HG03521 (cell line): Measurements from ENCODE around the gene EGFLAM.

Experiments
- ATAC-seq: cut with Tn5 transposase; IDR thresholded peaks from one replicate; pipeline ENCODE4 v1.9.1; 2021; ENCODE audit warnings: mild to moderate bottlenecking, moderate library complexity; ENCODE audit not compliant: unreplicated experiment

Gene EGFLAM

DNA sequence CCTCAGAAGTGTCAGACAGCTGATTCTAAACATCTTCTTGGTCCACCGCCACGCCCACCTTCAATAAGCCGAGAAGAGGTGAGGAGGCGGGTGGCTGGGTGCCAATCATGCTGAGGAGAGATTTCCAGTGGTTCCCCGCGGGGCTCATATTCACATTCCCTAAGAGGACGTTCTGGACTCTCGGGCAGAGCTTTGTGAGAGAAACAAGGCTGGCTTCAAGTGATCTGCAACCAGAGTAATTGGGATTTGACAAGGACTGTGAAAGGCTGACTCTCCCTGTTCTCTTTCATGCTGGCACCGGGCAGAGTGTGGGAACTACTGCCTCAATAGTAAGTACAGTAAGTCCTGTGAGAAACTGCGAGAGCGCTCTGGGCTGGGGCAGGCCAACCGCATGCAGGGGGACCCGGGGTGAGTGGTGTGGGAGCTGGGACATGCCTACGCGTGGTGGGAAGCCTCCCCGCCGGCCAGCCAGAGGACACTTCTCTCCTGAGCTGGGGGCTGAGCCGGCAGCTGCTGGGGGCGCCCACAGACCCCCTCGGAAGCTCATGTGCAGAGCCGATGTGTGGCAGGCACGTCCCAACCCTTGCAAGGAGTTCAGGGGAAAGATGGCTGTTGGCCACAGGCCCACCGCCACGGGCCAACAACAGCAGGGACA, 187.1 kb downstream of the EGFLAM start:
- ATAC-seq: no peak

DNA sequence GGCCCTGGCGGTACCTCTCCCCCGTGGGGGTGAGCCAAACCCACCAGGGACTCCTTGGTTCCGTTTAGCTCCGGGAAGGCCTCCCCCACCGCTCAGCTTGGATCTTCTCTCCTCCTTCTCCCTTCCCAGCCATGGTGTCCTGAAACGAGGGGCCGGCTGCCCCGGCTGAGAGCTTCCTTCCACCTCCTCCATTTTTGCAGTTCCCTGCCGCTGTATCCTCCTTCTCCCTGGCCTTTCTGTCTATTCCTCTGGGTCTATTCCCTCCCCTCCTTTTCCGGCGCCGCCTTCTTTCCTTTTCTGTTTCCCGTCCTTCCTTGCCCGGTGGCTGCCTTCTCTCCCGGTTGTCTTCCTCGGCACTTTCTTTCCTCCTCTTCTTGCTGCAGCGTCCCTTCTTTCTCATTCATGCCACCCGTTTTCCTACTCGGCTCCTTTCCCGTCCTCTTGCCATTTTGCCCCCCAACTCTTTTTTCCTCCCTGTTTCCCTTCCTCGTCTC, 187.7 kb downstream of the EGFLAM start:
- ATAC-seq: no peak

DNA sequence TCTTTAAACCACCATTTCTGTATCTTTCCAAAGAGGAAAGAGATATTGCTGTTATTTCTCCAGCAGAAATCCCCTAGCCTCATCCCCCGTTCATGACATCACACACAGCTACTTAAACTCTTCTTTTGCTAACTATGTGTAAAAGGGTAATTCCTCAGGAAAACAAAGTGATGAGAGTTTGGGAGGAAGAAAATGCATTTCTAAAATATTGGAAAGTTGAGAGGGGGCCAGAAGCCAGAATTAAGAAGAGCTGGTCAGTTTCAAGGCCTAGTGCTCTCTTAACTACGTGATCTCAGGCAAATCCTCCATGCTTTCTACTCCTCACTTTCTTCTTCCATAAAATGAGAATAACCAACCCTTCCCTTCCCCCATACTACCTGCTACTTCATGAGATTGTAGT, 188.7 kb downstream of the EGFLAM start:
- ATAC-seq: no peak

DNA sequence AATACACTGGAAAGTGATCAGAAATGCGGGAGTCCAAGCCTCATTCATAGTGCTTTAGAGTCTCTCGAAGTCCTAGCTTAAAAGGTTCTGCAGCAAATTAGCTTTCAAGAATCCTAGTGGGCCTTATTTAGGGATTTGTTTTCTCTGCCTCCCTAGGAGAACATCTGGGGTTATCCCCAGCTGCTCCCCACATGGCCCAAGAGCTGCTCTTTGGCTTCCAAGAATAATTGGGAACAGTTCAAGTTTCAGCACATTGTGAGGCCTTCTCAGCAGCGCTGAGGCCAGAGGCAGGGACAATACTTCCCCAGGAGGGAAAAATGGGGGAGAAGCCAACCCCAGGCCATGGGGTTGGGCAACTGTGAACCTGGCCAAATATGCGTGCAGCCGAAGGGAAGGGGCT, 189.4 kb downstream of the EGFLAM start:
- no peak for ATAC-seq

DNA sequence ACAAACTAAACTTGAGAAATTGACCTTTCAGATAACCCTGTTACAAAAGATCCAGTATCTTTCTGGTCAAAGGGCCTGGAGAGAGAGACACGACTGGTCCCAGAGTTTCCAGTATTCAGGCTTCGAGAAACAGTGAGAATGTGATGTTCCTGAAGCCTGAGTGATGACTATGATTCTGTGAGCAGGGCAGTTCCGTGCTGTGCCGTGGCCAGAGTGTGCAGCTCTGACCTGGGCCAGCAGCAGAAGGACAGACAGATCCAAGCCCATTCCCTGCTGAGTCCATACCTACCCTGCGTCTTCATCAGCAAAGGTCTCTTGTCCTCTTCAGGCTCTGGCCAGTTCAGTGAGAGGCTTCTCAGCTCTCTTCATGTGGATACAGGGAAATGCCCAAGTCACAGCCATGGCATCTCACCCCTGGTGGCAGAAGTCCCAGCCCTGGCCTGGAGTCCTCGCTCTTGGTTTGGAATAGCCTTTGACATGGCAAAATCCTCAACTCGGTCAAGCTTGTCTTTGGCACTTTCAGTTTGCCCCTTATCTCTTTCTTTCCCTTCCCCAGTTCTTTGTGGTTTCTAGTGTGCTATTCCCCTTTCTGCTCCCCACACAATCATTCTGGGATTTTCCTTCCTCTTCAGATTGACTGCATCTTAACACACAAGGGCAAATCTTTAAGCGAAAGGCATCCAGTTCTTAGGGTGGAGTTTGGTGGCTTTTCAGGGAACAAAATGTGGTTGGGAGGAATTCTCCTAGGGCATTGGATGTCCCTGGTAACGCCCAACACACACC, 190.4 kb downstream of the EGFLAM start:
- no peak for ATAC-seq

DNA sequence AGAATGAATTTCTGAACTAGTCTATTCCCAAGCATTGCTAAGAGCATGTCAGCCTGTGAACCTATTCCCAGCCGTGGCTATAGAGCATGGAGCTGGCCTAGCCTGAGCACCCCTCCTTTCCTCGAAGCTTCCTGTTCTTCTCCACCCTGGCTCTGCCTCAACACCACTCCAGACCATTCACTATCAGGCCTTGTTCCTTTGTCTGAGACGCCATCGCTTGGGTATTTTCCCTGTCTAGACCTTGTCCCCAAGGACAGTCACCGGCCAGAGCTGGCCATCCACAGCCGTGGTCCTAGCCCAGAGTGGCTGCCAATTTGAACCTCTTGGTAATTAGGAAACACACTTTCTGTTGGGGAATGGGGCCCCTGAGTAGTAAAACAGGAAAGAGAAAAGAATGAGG, 192.3 kb downstream of the EGFLAM start:
- no peak for ATAC-seq

DNA sequence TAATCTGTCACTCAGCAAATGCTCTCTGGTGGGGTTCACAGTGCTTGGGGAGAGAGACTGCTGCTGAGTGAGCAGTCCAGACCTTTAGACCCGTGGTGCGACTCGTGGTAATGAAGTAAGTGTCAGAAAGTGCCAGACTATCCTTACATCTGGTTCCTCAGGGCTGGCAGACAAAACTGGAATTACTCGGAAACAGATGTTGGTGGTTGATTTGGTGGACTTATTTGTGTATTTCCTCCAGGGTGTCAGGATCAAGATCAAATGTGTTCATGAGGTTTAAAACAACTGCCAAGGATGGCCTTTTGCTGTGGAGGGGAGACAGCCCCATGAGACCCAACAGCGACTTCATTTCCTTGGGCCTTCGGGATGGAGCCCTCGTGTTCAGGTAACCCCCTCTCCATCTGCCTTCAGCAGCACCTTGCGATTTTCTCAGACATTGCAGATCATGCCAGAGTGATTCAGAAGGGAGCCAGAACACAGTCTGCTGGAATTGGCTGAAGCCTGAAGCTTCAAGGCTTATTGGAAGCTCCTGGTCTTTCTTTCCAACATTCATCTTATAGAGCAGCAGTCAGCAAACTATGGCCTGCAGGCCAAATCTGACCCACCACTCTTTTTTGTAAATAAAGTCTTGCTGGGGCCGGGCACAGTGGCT, 192.8 kb downstream of the EGFLAM start:
- no peak for ATAC-seq

DNA sequence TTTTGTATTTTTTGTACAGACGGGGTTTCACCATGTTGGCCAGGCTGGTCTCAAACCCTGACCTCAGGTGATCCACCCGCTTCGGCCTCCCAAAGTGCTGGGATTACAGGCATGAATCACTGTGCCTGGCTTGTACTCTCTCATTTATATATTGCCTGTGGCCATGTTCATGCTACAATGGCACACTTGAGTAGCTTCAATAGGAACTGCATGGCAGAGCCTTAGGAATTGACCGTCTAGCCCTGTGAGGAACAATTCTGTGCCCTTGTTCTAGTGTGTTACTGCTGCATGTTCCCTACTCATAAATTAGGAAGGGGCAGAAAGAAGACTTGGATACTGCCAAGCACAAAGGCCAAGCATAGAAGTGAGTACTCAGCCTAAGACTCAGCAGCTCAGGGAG, 193.8 kb downstream of the EGFLAM start:
- ATAC-seq: no peak

DNA sequence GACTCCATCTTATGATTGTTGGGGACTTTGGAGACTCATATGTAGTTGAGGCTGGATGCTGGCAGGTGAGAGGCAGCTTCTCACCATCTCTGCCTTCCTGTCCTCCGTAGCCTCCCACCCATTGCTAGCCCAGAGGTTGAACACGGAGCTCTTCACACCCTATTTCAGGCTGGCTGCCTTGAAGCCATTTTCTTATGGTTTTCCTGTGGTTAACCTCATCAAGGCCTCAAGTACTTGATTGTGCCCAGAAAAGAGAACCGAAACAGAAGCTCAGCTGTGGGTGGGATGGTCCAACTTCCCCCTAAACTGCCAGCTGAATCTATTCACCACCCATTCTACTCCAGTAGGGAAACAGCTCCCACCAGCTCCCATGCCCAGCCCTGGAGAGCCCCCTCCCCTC, 195.1 kb downstream of the EGFLAM start:
- ATAC-seq: peak; percentile 98

DNA sequence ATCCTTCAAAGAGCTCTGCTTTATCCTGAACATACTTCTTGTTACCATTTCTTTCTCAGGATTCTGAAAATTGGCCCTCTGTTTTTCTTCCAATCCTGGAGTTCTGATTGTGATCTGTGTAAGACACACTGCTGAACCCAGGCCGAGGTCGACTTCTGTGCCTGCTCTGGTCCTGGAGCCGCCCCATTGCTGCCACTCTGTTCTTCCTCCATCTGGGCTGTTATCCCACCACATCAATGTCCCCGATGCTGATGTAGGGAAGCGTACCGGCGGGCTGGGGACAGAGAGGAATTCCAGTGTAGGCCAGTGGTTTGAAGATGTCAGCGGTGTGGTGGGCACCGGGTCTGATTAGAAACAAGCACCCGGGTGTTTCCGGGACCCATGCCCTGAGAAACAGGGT, 195.6 kb downstream of the EGFLAM start:
- ATAC-seq: no peak

DNA sequence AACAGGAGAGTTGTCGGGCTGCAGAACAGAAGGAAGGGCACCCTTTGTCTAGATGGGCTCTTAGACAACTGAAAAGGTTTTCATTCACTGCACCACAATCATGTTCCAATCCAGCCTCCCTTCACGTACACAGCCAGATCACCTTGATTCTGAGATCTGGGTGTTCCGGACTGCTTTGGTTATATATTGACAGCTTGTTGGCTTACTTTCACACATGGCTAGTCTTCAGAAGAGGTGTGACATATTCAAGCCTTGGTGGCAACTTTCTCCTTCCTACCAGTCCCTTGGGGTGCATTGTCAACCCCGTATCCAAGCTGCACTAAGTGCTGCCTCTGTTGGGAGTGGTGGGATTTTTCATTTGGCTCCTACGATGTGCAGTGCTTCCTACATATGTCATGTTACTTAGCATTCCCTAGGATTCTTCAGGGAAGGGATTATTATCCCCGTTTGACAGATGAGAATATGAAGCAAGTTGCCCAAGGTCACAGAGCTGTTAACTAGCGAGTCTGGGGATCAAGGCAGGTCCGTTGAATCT, 197.5 kb downstream of the EGFLAM start:
- ATAC-seq: no peak

DNA sequence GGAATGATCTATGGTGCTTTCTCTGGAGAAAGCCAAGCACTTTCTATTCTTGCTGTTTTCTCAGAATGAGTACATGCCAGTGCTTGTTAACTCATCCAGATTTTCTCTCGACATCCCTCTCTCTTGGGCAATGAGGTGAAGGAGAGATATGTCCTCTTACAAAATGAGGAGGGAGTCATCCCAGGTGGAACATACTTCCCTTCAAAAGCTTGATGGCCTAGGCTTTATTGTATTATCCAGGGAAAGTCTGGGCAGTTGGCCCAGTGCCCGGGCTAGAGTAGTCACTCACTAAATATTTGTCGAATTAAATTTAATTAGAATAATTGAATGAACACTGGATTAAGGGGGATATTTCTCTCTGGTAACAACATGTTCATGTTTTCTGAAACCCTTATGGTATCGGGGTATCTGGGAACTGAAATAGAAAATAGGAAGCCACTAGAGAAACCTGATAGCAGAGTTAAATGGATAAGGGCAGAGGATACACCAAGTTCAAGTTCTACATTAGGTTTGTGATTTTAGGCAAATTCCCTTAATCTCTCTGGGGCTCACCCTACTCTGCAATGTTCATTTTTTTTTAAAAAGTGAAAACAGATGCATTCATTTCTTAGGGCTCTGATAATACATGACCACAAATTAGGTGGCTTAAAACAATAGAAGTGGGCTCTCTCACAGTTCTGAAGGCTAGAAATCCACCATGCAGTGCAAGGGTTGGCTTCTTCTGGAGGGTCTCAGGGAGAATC, 198.5 kb downstream of the EGFLAM start:
- no peak for ATAC-seq

DNA sequence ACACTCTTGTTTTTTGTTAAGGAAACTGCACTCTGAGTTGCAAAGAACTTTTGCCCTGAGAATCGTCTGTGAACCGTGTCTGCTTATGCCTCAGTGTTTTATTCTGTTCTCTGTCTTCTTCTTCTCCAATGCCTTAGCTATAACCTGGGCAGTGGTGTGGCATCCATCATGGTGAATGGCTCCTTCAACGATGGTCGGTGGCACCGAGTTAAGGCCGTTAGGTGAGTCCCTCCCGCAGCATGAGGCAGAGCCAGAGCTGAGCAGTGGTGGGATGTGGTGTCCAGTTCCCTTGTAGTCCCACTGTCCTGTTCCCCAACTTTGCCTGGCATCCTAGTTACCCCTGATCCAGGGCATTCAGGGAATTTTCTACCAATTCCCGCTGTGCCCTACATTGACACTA, 199.8 kb downstream of the EGFLAM start:
- ATAC-seq: no peak

DNA sequence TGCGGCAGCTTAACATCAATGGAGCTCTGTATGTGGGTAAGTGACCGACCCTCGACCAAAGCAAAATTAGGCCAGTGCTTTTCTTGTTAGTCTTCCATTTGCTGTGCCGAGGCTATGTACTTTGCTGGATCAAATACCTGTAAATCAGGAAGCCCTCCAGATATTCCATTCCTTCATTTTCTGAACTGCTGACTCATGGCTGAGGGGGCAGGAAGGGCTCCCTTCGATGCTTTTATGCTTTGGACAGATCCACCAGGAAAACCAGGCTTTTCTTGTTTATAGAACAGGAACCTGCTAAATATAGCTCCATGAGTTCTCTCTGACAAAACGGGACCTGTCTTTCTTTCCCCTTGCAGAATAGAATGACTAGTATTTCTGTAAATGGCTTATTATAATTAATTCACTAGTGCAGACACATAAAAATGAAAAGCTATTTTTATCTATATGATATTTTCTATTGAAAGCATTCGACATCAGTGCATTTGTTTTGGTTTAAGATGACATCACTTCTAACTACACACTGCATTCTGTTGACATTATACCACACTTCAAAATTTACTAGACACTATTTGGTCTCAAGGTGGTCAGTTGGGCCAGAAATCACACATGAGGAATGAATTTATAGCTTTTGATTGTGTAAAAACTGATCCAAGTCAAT, 204.7 kb downstream of the EGFLAM start:
- no peak for ATAC-seq

DNA sequence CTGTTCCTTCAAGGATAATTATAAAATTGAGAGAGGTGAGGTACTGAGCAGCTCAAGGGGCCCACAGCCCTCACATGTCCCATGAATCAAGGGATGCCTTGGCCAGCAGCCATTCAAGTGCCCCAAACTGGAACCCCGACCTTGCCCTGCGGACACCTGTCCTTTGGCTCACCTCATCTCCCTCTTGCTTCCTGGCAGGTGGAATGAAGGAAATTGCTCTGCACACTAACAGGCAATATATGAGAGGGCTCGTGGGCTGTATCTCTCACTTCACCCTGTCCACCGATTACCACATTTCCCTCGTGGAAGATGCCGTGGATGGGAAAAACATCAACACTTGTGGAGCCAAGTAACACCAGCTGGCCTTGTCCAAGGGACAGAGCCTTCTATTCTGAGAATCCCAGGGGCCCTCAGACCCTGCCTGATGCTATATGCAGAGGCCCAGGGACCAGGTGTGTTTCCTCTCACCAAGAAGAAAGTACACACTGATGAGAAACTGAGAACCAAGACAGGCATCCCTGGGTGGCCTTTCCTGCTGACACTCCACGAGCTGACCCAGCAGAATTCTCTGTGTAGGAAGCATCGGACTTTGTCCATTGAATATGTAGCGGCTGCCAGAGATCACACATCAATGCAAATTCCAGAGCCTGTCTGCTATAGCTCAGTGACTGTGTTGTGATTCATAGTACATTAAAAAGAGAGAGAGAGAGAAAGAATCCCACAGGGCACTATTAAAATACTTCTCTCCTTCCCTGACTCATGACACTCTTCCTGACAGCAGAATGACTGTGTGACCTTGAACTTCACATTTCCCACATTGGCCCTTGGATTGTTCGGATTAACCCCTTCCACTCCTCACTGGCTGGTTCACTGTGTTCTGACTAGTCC, 205.5 kb downstream of the EGFLAM start:
- no peak for ATAC-seq

DNA sequence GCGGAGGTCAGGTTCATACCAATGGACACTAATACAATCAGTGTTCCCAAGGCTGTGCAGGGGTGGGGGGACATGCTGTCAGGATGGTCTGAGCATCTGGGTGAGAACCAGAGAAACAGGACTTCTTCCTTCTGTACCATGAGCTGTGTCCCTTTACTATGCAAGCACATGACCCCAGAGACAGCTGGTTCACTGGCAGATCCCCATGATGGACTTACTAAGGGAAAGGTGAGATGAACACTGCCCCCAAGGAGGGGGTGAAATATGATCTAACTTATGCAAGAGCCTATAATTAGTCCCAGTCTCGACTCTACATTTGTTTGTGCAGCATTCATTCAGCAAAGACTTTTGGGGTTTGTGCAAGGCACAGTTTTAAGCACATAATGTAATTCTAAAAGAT, 206.7 kb downstream of the EGFLAM start:
- no peak for ATAC-seq

DNA sequence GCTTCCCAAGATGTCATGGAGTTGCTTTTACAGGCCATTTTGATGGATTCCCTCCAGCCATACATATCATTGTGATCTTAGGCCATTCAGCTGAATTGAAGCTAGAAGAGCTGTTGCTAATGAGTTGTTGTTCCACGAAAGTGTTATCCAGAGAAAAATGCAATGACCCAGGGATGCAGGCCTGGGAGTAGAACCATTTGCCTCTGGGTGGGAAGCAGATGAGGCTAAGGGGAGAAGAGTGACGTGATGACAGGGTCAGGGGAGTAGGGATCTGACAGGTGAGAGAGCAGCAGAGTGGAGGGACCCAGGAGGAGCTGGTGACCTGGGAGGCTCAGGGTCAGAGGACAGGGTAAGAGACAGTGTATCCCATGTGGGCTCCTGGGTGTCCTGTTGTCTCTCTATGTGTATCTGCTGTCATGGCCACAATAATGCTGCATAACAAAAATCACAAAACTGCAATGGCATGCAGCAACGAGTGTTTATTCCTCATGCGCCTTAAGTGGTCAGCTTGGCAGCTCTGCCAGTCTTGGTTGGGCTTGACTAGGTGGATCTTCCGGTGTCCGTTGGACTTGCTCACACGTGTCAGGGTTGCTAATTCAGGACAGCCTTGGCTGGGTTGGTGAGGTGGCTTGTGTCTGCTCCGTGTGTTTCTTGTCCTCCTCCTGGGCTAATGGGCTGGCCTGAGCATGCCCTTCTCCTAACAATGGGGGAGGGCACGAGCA, 207.5 kb downstream of the EGFLAM start:
- ATAC-seq: no peak

DNA sequence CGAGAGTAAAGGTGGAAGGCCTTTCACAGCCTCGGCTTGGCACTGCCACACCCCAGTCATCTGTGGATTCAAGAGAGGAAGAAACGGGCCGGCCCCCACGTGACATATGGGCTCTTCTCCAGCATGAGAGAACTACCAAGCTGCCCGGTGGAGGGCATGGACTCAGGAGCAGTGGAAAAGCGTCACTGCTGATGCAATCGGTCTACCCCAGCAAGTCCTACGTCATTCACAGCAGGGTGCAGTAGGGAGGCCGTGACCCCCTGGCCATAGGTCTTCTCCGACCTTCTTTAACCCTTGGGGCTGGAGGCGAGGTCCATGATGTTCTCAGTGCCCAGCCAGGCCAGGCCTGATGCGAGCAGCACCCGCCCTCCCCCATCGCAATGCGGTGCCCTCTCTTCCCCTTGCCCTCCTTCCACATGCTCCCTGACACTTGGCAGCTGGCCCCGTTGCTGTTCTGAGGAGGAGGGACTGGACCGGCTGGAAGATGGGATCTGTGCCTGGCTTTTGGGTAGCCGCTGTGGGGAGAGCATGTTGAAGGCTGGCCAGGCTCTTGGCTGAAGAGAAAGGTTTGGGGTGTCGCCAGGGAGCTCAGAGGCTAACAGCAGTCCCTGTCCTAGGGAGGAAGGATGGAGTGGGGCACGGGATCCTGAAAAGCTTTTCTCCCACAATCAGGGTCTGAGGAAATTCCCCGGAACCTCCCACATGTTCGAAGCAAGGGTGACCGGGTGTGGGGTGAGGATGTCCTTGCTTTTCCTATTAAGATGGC, 208.2 kb downstream of the EGFLAM start:
- no peak for ATAC-seq
